ENCODE results near the gene SNORC. TPM values are rescaled to one million over a fixed set of nuclear protein-coding genes. Genes with fewer than 3 reads are reported as not detected.
"Not testable (repeated sequence)": the region's sequence is repeated elsewhere in the genome, so short reads cannot be mapped to it uniquely, and the experiment has no call there.

The SNORC gene
- polyA plus RNA-seq, 3 donors from 2014 or later: not detected

- Mint-ChIP-seq H3K4me1 (no peaks in the 10 kb centered on the region), H3K27me3 (ENCODE audit: low read depth in 3 of 3) (peaks cover 0 to 4% (median 0%) of the 10 kb centered on the region in 3 donors), H3K4me3 (no peak overlapping the region), H3K9me3 (no peaks in the 10 kb centered on the region), H3K27ac (no peak overlapping the region), H3K36me3 (no peaks in the 10 kb centered on the region)
- no peak for DNase-seq
Measured at GRCh38 chr2:232900811-232901735, 31.0 kb downstream of the SNORC start.

GRCh38 chr2:232901736-232902578 is 31.9 kb downstream of the SNORC start:
- Mint-ChIP-seq H3K9me3 (no peaks in the 10 kb centered on the region), H3K36me3 (no peaks in the 10 kb centered on the region), H3K27ac (no peak overlapping the region), H3K4me3 (no peak overlapping the region), H3K27me3 (ENCODE audit: low read depth in 3 of 3) (peaks cover 0 to 4% (median 0%) of the 10 kb centered on the region in 3 donors), H3K4me1 (no peaks in the 10 kb centered on the region)
- DNase-seq: no peak

- H3K27me3 Mint-ChIP-seq (ENCODE audit: low read depth in 3 of 3): peaks cover 0 to 4% (median 0%) of the 10 kb centered on the region in 3 donors
- H3K9me3 Mint-ChIP-seq: no peaks in the 10 kb centered on the region
- no peaks in the 10 kb centered on the region for H3K36me3 Mint-ChIP-seq
- no peak overlapping the region for H3K27ac Mint-ChIP-seq
- H3K4me3 Mint-ChIP-seq: no peak overlapping the region
- no peak for DNase-seq
- no peaks in the 10 kb centered on the region for H3K4me1 Mint-ChIP-seq
Measured at GRCh38 chr2:232903989-232904388, 33.9 kb downstream of the SNORC start.

DNA sequence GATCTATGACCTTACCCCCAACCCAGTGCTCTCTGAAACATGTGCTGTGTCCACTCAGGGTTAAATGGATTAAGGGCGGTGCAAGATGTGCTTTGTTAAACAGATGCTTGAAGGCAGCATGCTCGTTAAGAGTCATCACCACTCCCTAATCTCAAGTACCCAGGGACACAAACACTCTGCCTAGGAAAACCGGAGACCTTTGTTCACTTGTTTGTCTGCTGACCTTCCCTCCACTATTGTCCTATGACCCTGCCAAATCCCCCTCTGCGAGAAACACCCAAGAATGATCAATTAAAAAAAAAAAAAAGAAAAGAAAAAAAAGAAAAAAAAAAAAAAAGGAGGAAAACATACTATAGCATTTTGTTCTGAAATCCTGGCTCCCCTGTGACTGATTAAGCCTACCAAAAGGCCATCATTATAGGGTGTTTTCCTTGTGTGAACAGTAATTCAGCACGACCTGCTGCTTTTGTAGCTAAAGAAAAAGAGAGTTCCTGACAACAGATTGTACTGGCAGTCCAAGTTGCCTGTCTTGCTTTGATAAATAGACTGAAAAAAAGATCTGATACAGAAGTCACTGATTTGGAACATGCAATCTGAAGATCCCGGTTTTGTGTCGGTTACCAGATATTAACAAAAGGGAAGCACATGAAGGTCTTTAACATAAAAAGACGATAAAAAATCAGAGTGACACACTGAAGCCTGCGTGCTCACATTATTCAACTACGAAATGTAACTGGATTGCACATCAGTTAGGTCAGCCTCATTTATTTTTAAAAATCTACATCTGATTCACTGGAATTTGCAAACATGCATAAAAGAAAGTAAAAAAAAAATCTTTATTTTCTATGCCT is 37.0 kb downstream of the SNORC start:
- DNase-seq; H3K27ac Mint-ChIP-seq; H3K4me3 Mint-ChIP-seq; H3K4me1 Mint-ChIP-seq; H3K36me3 Mint-ChIP-seq; H3K27me3 Mint-ChIP-seq (ENCODE audit: low read depth in 3 of 3): not testable (repeated sequence)
- peaks cover 0 to 12% (median 10%) of the 10 kb centered on the region in 6 donors for H3K9me3 Mint-ChIP-seq

GRCh38 chr2:232907718-232908085 is 37.6 kb downstream of the SNORC start:
- H3K4me1 Mint-ChIP-seq; DNase-seq; H3K36me3 Mint-ChIP-seq; H3K27ac Mint-ChIP-seq; H3K4me3 Mint-ChIP-seq; H3K27me3 Mint-ChIP-seq (ENCODE audit: low read depth in 3 of 3): not testable (repeated sequence)
- H3K9me3 Mint-ChIP-seq: peaks cover 0 to 16% (median 11%) of the 10 kb centered on the region in 6 donors

GRCh38 chr2:232908695-232909094 is 38.6 kb downstream of the SNORC start:
- peaks cover 0 to 19% (median 11%) of the 10 kb centered on the region in 6 donors for H3K9me3 Mint-ChIP-seq
- no peaks in the 10 kb centered on the region for H3K36me3 Mint-ChIP-seq
- H3K4me3 Mint-ChIP-seq: no peak overlapping the region
- peaks cover 5 to 15% (median 5%) of the 10 kb centered on the region in 3 donors for H3K27me3 Mint-ChIP-seq (ENCODE audit: low read depth in 3 of 3)
- no peak for DNase-seq
- H3K27ac Mint-ChIP-seq: no peak overlapping the region
- no peaks in the 10 kb centered on the region for H3K4me1 Mint-ChIP-seq

- no peaks in the 10 kb centered on the region for H3K4me1 Mint-ChIP-seq
- no peak overlapping the region for H3K27ac Mint-ChIP-seq
- H3K9me3 Mint-ChIP-seq: peaks cover 0 to 19% (median 11%) of the 10 kb centered on the region in 6 donors
- DNase-seq: no peak
- peaks cover 5 to 15% (median 5%) of the 10 kb centered on the region in 3 donors for H3K27me3 Mint-ChIP-seq (ENCODE audit: low read depth in 3 of 3)
- no peaks in the 10 kb centered on the region for H3K36me3 Mint-ChIP-seq
- no peak overlapping the region for H3K4me3 Mint-ChIP-seq
Measured at GRCh38 chr2:232910376-232910775, 40.3 kb downstream of the SNORC start.

DNA sequence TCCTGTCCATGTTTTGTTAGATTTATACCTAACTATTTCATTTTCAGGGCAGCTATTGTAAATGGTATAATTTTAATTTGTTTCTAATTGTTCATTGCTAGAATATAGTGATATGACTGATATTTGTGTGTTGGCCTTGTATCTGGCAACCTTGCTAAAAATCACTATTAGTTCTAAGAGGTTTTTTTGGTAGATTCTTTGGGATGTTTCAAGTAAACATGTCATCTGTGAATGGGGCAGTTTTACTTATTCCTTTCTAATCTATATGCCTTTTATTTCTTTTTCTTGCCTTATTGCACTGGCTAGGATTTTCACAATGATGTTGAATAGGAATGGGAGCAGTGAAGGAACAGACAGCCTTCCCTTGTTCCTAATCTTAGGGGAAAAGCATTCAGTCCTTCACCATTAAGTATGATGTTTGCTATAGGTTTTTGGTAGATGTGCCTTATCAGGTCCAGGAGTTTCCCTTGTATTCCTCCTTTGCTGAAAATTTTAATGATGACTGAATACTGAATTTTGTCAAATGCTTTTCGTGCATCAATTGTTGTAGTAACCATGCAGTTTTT is 41.7 kb downstream of the SNORC start:
- Mint-ChIP-seq H3K4me3 (no peak overlapping the region), H3K4me1 (no peaks in the 10 kb centered on the region), H3K27ac (no peak overlapping the region), H3K9me3 (peaks cover 0 to 19% (median 11%) of the 10 kb centered on the region in 6 donors), H3K36me3 (no peaks in the 10 kb centered on the region), H3K27me3 (ENCODE audit: low read depth in 3 of 3) (peaks cover 5 to 17% (median 6%) of the 10 kb centered on the region in 3 donors)
- DNase-seq: no peak

DNA sequence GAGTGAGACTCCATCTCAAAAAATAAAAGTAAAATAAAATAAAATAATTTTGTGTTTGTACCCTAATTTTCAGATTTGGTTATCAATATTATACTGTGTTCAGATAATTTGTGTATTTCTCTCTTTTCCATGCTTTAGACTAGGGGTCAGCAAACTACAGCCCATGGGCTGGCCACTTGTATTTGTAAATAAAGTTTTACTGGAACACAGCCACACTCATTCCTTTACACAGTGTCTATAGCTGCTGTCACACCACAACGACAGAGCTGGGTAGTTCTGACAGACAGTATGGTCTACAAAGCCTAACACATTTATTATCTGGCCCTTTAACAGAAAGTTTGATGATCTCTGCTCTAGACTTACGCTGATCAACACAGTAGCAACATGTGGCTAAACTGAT is 43.8 kb downstream of the SNORC start:
- no peaks in the 10 kb centered on the region for H3K36me3 Mint-ChIP-seq
- H3K27ac Mint-ChIP-seq: no peak overlapping the region
- H3K4me1 Mint-ChIP-seq: no peaks in the 10 kb centered on the region
- peaks cover 7 to 19% (median 7%) of the 10 kb centered on the region in 3 donors for H3K27me3 Mint-ChIP-seq (ENCODE audit: low read depth in 3 of 3)
- DNase-seq: no peak
- peaks cover 0 to 19% (median 11%) of the 10 kb centered on the region in 6 donors for H3K9me3 Mint-ChIP-seq
- no peak overlapping the region for H3K4me3 Mint-ChIP-seq

GRCh38 chr2:232919141-232919540 is 49.1 kb downstream of the SNORC start:
- Mint-ChIP-seq H3K27ac (no peak overlapping the region), H3K9me3 (no peaks in the 10 kb centered on the region), H3K27me3 (ENCODE audit: low read depth in 3 of 3) (peaks cover 5 to 9% (median 6%) of the 10 kb centered on the region in 3 donors)

DNA sequence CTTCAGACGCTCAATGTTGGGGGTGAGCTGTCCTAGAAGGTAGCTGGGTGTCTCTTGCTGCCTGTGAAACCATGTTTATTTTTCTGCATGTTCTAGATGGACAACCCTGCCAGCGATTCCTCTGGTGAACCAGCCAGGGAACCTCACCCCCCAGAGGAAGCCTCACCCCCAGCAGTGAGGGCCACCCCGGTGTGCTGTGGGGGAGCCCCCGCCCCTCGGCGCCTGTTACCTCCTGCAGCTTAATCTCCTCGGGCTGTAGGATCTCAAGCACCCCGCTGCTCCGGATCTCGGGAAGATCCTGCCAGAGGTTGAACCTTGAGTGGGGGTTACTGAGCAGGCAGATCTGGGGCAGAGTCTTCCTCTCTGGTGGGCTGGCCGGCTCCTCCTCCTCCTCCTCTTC is 50.0 kb downstream of the SNORC start:
- H3K36me3 Mint-ChIP-seq: no peaks in the 10 kb centered on the region
- peaks cover 7 to 15% (median 8%) of the 10 kb centered on the region in 3 donors for H3K27me3 Mint-ChIP-seq (ENCODE audit: low read depth in 3 of 3)
- H3K9me3 Mint-ChIP-seq: no peaks in the 10 kb centered on the region
- no peaks in the 10 kb centered on the region for H3K4me1 Mint-ChIP-seq
- no peak overlapping the region for H3K27ac Mint-ChIP-seq
- H3K4me3 Mint-ChIP-seq: no peak overlapping the region
- no peak for DNase-seq

More at GRCh38 chr2:232919141-232919540, 49.1 kb downstream of the SNORC start:
- no peaks in the 10 kb centered on the region for H3K4me1 Mint-ChIP-seq
- no peak overlapping the region for H3K4me3 Mint-ChIP-seq
- no peak for DNase-seq
- H3K36me3 Mint-ChIP-seq: no peaks in the 10 kb centered on the region

- DNase-seq: no peak
- no peak overlapping the region for H3K27ac Mint-ChIP-seq
- no peak overlapping the region for H3K4me3 Mint-ChIP-seq
- H3K4me1 Mint-ChIP-seq: no peaks in the 10 kb centered on the region
- peaks cover 8 to 18% (median 10%) of the 10 kb centered on the region in 3 donors for H3K27me3 Mint-ChIP-seq (ENCODE audit: low read depth in 3 of 3)
- H3K9me3 Mint-ChIP-seq: no peaks in the 10 kb centered on the region
- no peaks in the 10 kb centered on the region for H3K36me3 Mint-ChIP-seq
Measured at GRCh38 chr2:232920760-232921159, 50.7 kb downstream of the SNORC start.

DNA sequence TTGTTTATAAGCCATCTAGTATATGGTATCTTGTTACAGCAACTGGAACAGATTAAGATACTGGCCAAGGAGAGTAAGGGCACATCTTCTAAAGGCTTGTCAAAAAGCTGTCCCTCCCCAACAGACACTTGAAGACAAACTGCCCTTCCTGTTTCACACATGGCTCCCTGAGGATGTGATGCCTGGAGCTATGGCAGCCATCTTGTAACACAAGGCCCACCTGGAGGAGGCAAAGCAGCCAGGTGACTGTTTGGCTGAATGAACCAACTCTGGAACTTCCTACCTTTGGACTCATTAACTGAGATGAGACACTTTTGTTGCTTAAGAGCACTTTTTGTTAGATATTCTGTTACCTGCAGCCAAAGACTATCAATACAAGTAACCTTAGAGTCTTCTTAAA is 54.4 kb downstream of the SNORC start:
- Mint-ChIP-seq H3K27ac (no peak overlapping the region), H3K4me1 (peaks cover 6 to 8% of the 10 kb centered on the region in 2 donors), H3K9me3 (peaks cover 0 to 2% (median 0%) of the 10 kb centered on the region in 6 donors), H3K4me3 (no peak overlapping the region), H3K27me3 (ENCODE audit: low read depth in 3 of 3) (peaks cover 11 to 27% (median 13%) of the 10 kb centered on the region in 3 donors), H3K36me3 (no peaks in the 10 kb centered on the region)
- DNase-seq: no peak
